Keratinocyte (primary cell): ENCODE measurements around the gene XIRP1. TPM values are rescaled to one million over a fixed set of nuclear protein-coding genes. Genes with fewer than 3 reads are reported as not detected.

Source experiments
- DNase-seq: peaks from one replicate; pipeline ENCODE4 v3.0.0-alpha.2; 2011; ENCODE audit warnings: low read depth, missing footprints, low spot score
- FAIRE-seq: peaks from 2 replicates; lab custom pipeline; 2011; peaks lifted over from hg19 to GRCh38; lab: Jason Lieb, UNC
- H2AFZ ChIP-seq: 2 replicates; pipeline ENCODE4 v1.6.0; 2012; ENCODE audit warnings: low read length, control low read depth, inconsistent platforms; ENCODE audit not compliant: control insufficient read depth
- H3K27ac ChIP-seq: 2 replicates; pipeline ENCODE4 v1.5.1; 2011; ENCODE audit warnings: low read length; ENCODE audit not compliant: control insufficient read depth, insufficient read depth
- H3K27me3 ChIP-seq: 3 replicates; pipeline ENCODE4 v1.6.0; 2011; ENCODE audit warnings: low read length; ENCODE audit not compliant: control insufficient read depth, insufficient read depth; ENCODE audit errors: extremely low read depth
- H3K36me3 ChIP-seq, 2 experiments: 2 replicates in 1 of 2; 3 replicates in 1 of 2; pipeline ENCODE4 v1.5.1; 2011; ENCODE audit warnings: low read length in 2 of 2, mild to moderate bottlenecking in 1 of 2; ENCODE audit not compliant: control insufficient read depth in 2 of 2, insufficient read depth in 2 of 2; ENCODE audit errors: extremely low read depth in 1 of 2
- H3K4me1 ChIP-seq: 3 replicates; pipeline ENCODE4 v1.5.1; 2011; ENCODE audit warnings: low read length; ENCODE audit not compliant: control insufficient read depth, insufficient read depth; ENCODE audit errors: extremely low read depth
- H3K4me2 ChIP-seq: 3 replicates; pipeline ENCODE4 v1.6.0; 2011; ENCODE audit warnings: low read depth, low read length; ENCODE audit not compliant: control insufficient read depth, insufficient read depth; ENCODE audit errors: extremely low read depth
- H3K4me3 ChIP-seq, 3 experiments: fragments of 200-600 bp in 1 of 3; sonication (generic) in 1 of 3; 2 replicates in 2 of 3; 3 replicates in 1 of 3; pipeline ENCODE4 v1.5.1; 2011 to 2016; ENCODE audit warnings: low read length in 3 of 3, mild to moderate bottlenecking in 3 of 3, control low read depth in 2 of 3, inconsistent platforms in 1 of 3, low read depth in 1 of 3, mixed read lengths in 1 of 3, mixed run types in 1 of 3, moderate library complexity in 1 of 3; ENCODE audit not compliant: control insufficient read depth in 2 of 3, insufficient read depth in 2 of 3; ENCODE audit errors: extremely low read depth in 1 of 3
- H3K79me2 ChIP-seq: 2 replicates; pipeline ENCODE4 v1.6.0; 2012; ENCODE audit warnings: low read length; ENCODE audit not compliant: control insufficient read depth, insufficient read depth
- H3K9ac ChIP-seq: 3 replicates; pipeline ENCODE4 v1.6.0; 2011; ENCODE audit warnings: low read length; ENCODE audit not compliant: control insufficient read depth, insufficient read depth; ENCODE audit errors: extremely low read depth
- H3K9me1 ChIP-seq: 3 replicates; pipeline ENCODE4 v1.6.0; 2011; ENCODE audit warnings: low read length; ENCODE audit not compliant: control insufficient read depth, insufficient read depth; ENCODE audit errors: extremely low read depth
- H3K9me3 ChIP-seq: 2 replicates; pipeline ENCODE4 v1.5.1; 2012; ENCODE audit warnings: low read depth, low read length; ENCODE audit not compliant: control insufficient read depth
- H4K20me1 ChIP-seq: 3 replicates; pipeline ENCODE4 v1.6.0; 2011; ENCODE audit warnings: low read length; ENCODE audit not compliant: control insufficient read depth, insufficient read depth; ENCODE audit errors: extremely low read depth
- CTCF ChIP-seq, 3 experiments: IDR thresholded peaks in 1 of 3; conservative IDR thresholded peaks in 1 of 3; optimal IDR thresholded peaks in 1 of 3; 2 replicates in 2 of 3; 3 replicates in 1 of 3; pipeline versions ENCODE3 to v1.5.1; 2011; ENCODE audit warnings: low read length in 3 of 3, mild to moderate bottlenecking in 3 of 3, moderate library complexity in 2 of 3, control low read depth in 1 of 3, inconsistent platforms in 1 of 3; ENCODE audit not compliant: insufficient read depth in 2 of 3; ENCODE audit errors: extremely low read depth in 1 of 3
- EZH2 ChIP-seq: IDR thresholded peaks from one replicate; pipeline ENCODE4 v1.6.1; 2012; ENCODE audit warnings: inconsistent platforms, mild to moderate bottlenecking, low read length, moderate library complexity
- dilution Hi-C: fragments of 300-500 bp; cut with MboI; formaldehyde crosslinking; loops from one replicate; pipeline ENCODE4 v1.7.0; 2020; ENCODE audit warnings: low sequenced_read_pairs; ENCODE audit not compliant: extremely low pct_ligation_motif_present
- polyA plus RNA-seq, 5 experiments: library from polyadenylated mRNA; depleted of rRNA in 3 of 5; stranded (reverse) in 3 of 5; stranded (forward) in 1 of 5; unstranded in 1 of 5; fragments of >200 nt; gene quantifications; 1 replicate in 1 of 5; 2 replicates in 3 of 5; 3 replicates in 1 of 5; pipeline versions ENCODE4 v1.2.1 to v1.2.3, GENCODE V29; 2011 to 2012; ENCODE audit warnings: missing spikeins in 2 of 5, low read depth in 1 of 5, low replicate concordance in 1 of 5

XIRP1 gene
- polyA plus RNA-seq, 1 donor (not counting 4 experiments of a cell fraction or from before 2014, with no cell fraction given): not detected

DNA sequence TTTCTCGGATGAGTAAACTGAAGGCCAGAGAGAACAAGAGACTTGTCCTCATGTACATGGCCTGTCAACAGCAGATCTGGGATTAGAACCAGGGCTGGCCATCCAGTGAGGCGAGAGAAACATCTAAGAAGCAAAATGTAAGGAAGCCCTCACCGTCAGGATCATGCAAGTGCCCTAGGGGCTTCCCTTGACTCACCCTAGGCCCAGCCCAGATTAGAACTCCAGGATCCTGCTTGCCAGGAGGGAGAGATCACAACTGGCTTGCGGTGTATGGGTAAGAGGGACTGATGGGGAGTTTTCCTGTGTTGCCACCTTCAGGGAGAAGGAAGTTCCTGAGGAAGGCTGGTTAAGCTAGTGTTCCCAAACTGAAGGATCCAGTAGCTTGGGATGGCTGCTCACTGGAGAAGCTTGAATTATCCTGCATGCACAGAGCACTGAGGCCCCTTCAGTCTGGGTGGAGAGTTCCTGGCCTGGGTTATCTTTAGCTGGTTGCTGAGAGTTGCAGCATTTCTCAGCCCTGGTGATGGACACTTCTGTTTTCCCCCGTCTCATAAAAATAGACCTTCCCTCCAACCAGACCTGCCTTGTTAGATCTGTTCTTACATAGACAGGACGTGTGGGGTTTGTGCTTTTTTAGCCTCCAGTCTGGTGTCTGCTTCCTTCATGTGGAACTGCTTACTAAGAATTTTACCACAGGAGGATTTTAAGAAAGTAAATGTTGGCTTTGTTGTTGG is 28.2 kb upstream of the XIRP1 start:
- no peak for DNase-seq
- Histone ChIP-seq H3K79me2 (no peaks in the 10 kb centered on the region), H3K4me3 (no peak overlapping the region), H4K20me1 (no peaks in the 10 kb centered on the region), H2AFZ (no peak overlapping the region), H3K4me2 (no peak overlapping the region), H3K9me3 (no peaks in the 10 kb centered on the region), H3K27me3 (peaks cover 4% of the 10 kb centered on the region), H3K27ac (no peak overlapping the region), H3K4me1 (no peaks in the 10 kb centered on the region), H3K9ac (no peak overlapping the region), H3K9me1 (no peaks in the 10 kb centered on the region), H3K36me3 (no peaks in the 10 kb centered on the region)
- TF ChIP-seq CTCF (optimal IDR thresholded peaks at IDR 0.05 in 1 of 3, IDR thresholded peaks at IDR 0.05 in 1 of 3, conservative IDR thresholded peaks at IDR 0.05 in 1 of 3; ENCODE audit: extremely low read depth in 1 of 3, insufficient read depth in 2 of 3, low read length in 3 of 3): no peak
- TF ChIP-seq EZH2: no peak
- dilution Hi-C loops: no loop called here
- no peak for FAIRE-seq

DNA sequence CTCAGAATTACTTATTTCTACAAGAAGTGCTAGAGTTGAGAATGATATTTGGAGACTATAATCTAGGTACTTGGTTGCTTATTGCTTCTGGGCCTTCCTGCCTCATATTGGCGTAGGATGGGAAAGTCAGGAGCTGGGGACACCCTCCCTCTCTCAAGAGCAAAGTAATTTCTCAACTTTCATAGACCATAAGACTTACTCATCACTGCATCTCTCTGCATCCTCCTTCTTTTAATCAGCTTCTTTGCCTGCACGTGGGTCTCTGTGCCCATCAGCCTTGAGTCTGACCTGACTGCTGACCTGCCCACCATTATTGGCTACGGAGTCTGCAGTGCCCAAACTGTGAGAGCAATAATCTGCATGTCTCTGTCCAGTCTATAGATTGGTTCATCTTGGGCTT is 27.3 kb upstream of the XIRP1 start:
- H3K4me2 ChIP-seq: no peak overlapping the region
- H3K27ac ChIP-seq: no peak overlapping the region
- H3K4me1 ChIP-seq: no peaks in the 10 kb centered on the region
- no peak overlapping the region for H3K4me3 ChIP-seq
- H3K27me3 ChIP-seq: peaks cover 4% of the 10 kb centered on the region
- H3K79me2 ChIP-seq: no peaks in the 10 kb centered on the region
- DNase-seq (no peak), FAIRE-seq (no peak)
- no peak overlapping the region for H3K9ac ChIP-seq
- no peak overlapping the region for H2AFZ ChIP-seq
- TF ChIP-seq CTCF (optimal IDR thresholded peaks at IDR 0.05 in 1 of 3, IDR thresholded peaks at IDR 0.05 in 1 of 3, conservative IDR thresholded peaks at IDR 0.05 in 1 of 3; ENCODE audit: extremely low read depth in 1 of 3, insufficient read depth in 2 of 3, low read length in 3 of 3) (no peak), EZH2 (no peak)
- H3K9me3 ChIP-seq: no peaks in the 10 kb centered on the region
- dilution Hi-C loops: no loop called here
- H4K20me1 ChIP-seq: no peaks in the 10 kb centered on the region
- H3K36me3 ChIP-seq: no peaks in the 10 kb centered on the region
- H3K9me1 ChIP-seq: no peaks in the 10 kb centered on the region
